SK-N-SH (cell line): Measurements from ENCODE around the gene TNNT2. TPM values are rescaled to one million over a fixed set of nuclear protein-coding genes. Genes with fewer than 3 reads are reported as not detected.

ENCODE experiments used
- CTCF ChIA-PET: fragments of 300-600, 350-600 bp; formaldehyde crosslinking; extraction: SDS; loops from one replicate; lab custom pipeline; 2021; lab: Yijun Ruan, JAX
- POLR2A ChIA-PET: fragments of 350-600 bp; sonication (Branson Sonifier 250); formaldehyde crosslinking; extraction: SDS; loops from one replicate; lab custom pipeline; 2020; ENCODE audit warnings: antibody characterized with exemption, inconsistent platforms; lab: Yijun Ruan, JAX
- DNase-seq: peaks from one replicate; pipeline ENCODE4 v3.0.0; 2012
- H2AFZ ChIP-seq: fragments of 200-600 bp; sonication (generic); 2 replicates; pipeline ENCODE4 v1.8.1; 2016; ENCODE audit warnings: antibody characterized with exemption, mild to moderate bottlenecking, low read depth
- H3F3A ChIP-seq: fragments of 200-600 bp; sonication (generic); replicated peaks from 2 replicates; pipeline ENCODE3; 2016; ENCODE audit warnings: antibody characterized with exemption, mild to moderate bottlenecking; ENCODE audit not compliant: insufficient read depth
- H3K27ac ChIP-seq, 2 experiments: fragments of 200-500 bp in 1 of 2; fragments of 200-600 bp in 1 of 2; sonication (Bioruptor generic) in 1 of 2; sonication (generic), shearing (Covaris generic) in 1 of 2; 2 replicates each; pipeline versions ENCODE4 v1.5.1 to v1.6.1; 2014 to 2016; ENCODE audit warnings: low read depth in 2 of 2, inconsistent platforms in 1 of 2, low read length in 1 of 2, mild to moderate bottlenecking in 1 of 2, mixed read lengths in 1 of 2
- H3K27me3 ChIP-seq: fragments of 200-600 bp; sonication (generic), shearing (Covaris generic); 2 replicates; pipeline ENCODE4 v1.6.1; 2016; ENCODE audit warnings: mixed run types; ENCODE audit not compliant: insufficient read depth
- H3K36me3 ChIP-seq, 2 experiments: fragments of 200-500 bp in 1 of 2; fragments of 200-600 bp in 1 of 2; sonication (Bioruptor generic) in 1 of 2; sonication (generic) in 1 of 2; replicated peaks in 1 of 2; 2 replicates each; pipeline versions ENCODE3 to v1.5.1; 2014 to 2016; ENCODE audit warnings: low read length in 1 of 2, mild to moderate bottlenecking in 1 of 2; ENCODE audit not compliant: insufficient read depth in 2 of 2, control insufficient read depth in 1 of 2
- H3K4me1 ChIP-seq, 2 experiments: fragments of 200-500 bp in 1 of 2; fragments of 200-600 bp in 1 of 2; sonication (Bioruptor generic) in 1 of 2; sonication (generic), shearing (Covaris generic) in 1 of 2; 2 replicates each; pipeline versions ENCODE4 v1.5.1 to v1.6.1; 2014 to 2016; ENCODE audit warnings: low read depth in 1 of 2, low read length in 1 of 2, mixed run types in 1 of 2; ENCODE audit not compliant: insufficient read depth in 2 of 2, control insufficient read depth in 1 of 2
- H3K4me2 ChIP-seq: fragments of 200-600 bp; sonication (generic), shearing (Covaris generic); 2 replicates; pipeline ENCODE4 v1.6.1; 2017; ENCODE audit warnings: mixed run types
- H3K4me3 ChIP-seq, 2 experiments: fragments of 200-500 bp in 1 of 2; fragments of 200-600 bp in 1 of 2; sonication (Bioruptor generic) in 1 of 2; sonication (generic), shearing (Covaris generic) in 1 of 2; 2 replicates each; pipeline versions ENCODE4 v1.5.1 to v1.8.1; 2014 to 2016; ENCODE audit warnings: low read depth in 2 of 2, inconsistent platforms in 1 of 2, low read length in 1 of 2, mild to moderate bottlenecking in 1 of 2, mixed read lengths in 1 of 2, moderate library complexity in 1 of 2
- H3K79me2 ChIP-seq: fragments of 200-600 bp; sonication (generic); 2 replicates; pipeline ENCODE4 v1.8.1; 2017; ENCODE audit warnings: mild to moderate bottlenecking; ENCODE audit not compliant: insufficient read depth
- H3K9ac ChIP-seq: fragments of 200-600 bp; sonication (generic); 2 replicates; pipeline ENCODE4 v1.6.1; 2017; ENCODE audit warnings: mixed run types
- H3K9me2 ChIP-seq: fragments of 200-600 bp; sonication (generic); 2 replicates; pipeline ENCODE4 v1.6.1; 2017; ENCODE audit warnings: mixed run types
- H3K9me3 ChIP-seq: fragments of 200-600 bp; sonication (generic); 2 replicates; pipeline ENCODE4 v1.6.1; 2017; ENCODE audit warnings: mixed run types, mild to moderate bottlenecking, moderate library complexity
- H4K20me1 ChIP-seq: fragments of 200-600 bp; sonication (generic); 2 replicates; pipeline ENCODE4 v1.6.1; 2017; ENCODE audit warnings: mild to moderate bottlenecking, mixed run types; ENCODE audit not compliant: insufficient read depth
- CTCF ChIP-seq: fragments of 200-600 bp; sonication (generic); IDR thresholded peaks from 2 replicates; pipeline ENCODE4 v1.6.1; 2017; ENCODE audit warnings: antibody characterized with exemption, mild to moderate bottlenecking, moderate library complexity
- EZH2phosphoT487 ChIP-seq: fragments of 200-600 bp; sonication (generic); IDR thresholded peaks from 2 replicates; pipeline ENCODE4 v1.6.1; 2017; ENCODE audit warnings: low read depth, mixed run types, mild to moderate bottlenecking, antibody characterized with exemption, moderate library complexity, borderline replicate concordance
- FOXM1 ChIP-seq: IDR thresholded peaks from 2 replicates; pipeline ENCODE4 v1.4.0; 2012; ENCODE audit warnings: low read depth, mild to moderate bottlenecking
- GABPA ChIP-seq: IDR thresholded peaks from 2 replicates; pipeline ENCODE4 v1.4.0; 2012; ENCODE audit warnings: low read depth, mild to moderate bottlenecking
- GATA2 ChIP-seq: sonication (generic); formaldehyde crosslinking; IDR thresholded peaks from 2 replicates; pipeline ENCODE4 v1.5.0; 2020; ENCODE audit warnings: mild to moderate bottlenecking, missing genetic modification reagents
- NRF1 ChIP-seq: IDR thresholded peaks from 2 replicates; pipeline ENCODE4 v1.6.1; 2012; ENCODE audit warnings: low read depth, mild to moderate bottlenecking, low read length
- RAD21 ChIP-seq: IDR thresholded peaks from 2 replicates; pipeline ENCODE4 v1.6.1; 2012; ENCODE audit warnings: mild to moderate bottlenecking, low read length
- REST ChIP-seq: IDR thresholded peaks from 2 replicates; pipeline ENCODE4 v1.6.1; 2012; ENCODE audit warnings: mild to moderate bottlenecking, low read depth, low read length, moderate library complexity
- RXRA ChIP-seq: IDR thresholded peaks from 2 replicates; pipeline ENCODE4 v1.4.0; 2012; ENCODE audit warnings: low read depth, mild to moderate bottlenecking, borderline replicate concordance
- SMC3 ChIP-seq: IDR thresholded peaks from 2 replicates; pipeline ENCODE4 v1.6.1; 2012; ENCODE audit warnings: low read depth, low read length, improper control_type of control experiment
- TCF12 ChIP-seq: IDR thresholded peaks from 2 replicates; pipeline ENCODE4 v1.4.0; 2012
- YY1 ChIP-seq: IDR thresholded peaks from 2 replicates; pipeline ENCODE4 v1.4.0; 2012; ENCODE audit warnings: low read depth, mild to moderate bottlenecking
- WGBS: methylation state at CpG from one replicate; pipeline ENCODE4 v1.1.6; 2017; ENCODE audit warnings: low lambda C conversion rate; 5-methylcytosine and 5-hydroxymethylcytosine counted together
- polyA plus RNA-seq, 3 experiments: library from polyadenylated mRNA; depleted of rRNA; stranded (reverse); fragments of >200 nt; gene quantifications; 2 replicates each; pipeline ENCODE4 v1.2.3, GENCODE V29; 2012
- TF ChIP-seq, protein P1 (sequence below): fragments of 150-350 bp; IDR thresholded peaks from 2 replicates; pipeline ENCODE4 v1.6.1; 2016; ENCODE audit warnings: mild to moderate bottlenecking, low read depth, low read length

The TNNT2 gene
- polyA plus RNA-seq, 1 of the 3 experiments (the other 2 are of a cell fraction) = 0.33 TPM

DNA sequence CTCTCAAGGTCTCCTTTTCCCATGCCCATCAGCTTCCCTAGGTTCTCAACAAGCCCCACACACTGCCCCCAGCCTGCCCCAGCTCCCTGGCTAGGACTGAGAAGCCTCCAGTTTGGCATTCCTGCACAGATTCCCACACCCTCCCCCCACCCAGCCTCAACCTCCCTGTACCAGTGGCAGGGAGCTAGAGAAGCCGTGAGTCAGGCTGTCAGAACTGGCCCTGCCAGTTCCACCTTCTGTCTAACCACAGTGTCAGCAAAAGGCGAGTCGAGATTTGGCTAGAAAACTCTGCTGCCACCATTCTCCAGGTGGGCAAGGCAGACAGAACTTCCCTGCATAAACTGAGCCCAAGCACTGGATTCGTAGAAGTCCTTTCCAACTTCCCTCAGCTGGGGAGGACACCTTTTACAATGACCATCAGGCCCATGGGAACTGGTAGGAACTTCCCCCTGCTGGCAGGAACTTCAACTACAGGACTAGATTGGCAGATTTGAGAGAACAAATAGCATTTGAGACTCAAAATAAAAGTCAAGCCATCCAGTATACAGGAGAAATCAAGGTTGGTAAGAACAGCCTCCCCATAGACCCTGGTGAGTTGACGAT is 31.0 kb downstream of the TNNT2 start:
- peak; percentile 61 for DNase-seq
- H3K27me3 ChIP-seq = no peaks in the 10 kb centered on the region; the same call in 1 of the 2 replicates
- H3K27ac ChIP-seq = no peak overlapping the region
- no peaks in the 10 kb centered on the region for H3F3A ChIP-seq
- no peaks in the 10 kb centered on the region for H3K9me2 ChIP-seq
- H4K20me1 ChIP-seq = no peaks in the 10 kb centered on the region
- H3K4me2 ChIP-seq = no peak overlapping the region
- no peak overlapping the region for H2AFZ ChIP-seq
- no peak overlapping the region for H3K9ac ChIP-seq
- H3K4me1 ChIP-seq = peaks cover 0 to 7% of the 10 kb centered on the region in 2 experiments; a peak in 2 of 4 replicates
- peaks cover 1% of the 10 kb centered on the region; the same call in 1 of the 2 replicates for H3K9me3 ChIP-seq
- ChIA-PET CTCF (interaction anchor here (0.6 to 7.7 kb wide), 40 partner anchors 8 to 171 kb away, joined by 3 to 143 read pairs (median 5); no protein-coding TSS in a partner anchor), POLR2A (no interaction called here)
- no peak overlapping the region for H3K4me3 ChIP-seq
- 14% methylated on average over 2 of the region's 5 CpGs for WGBS
- TF ChIP-seq YY1 (no peak), TCF12 (no peak), SMC3 (peak; percentile 69), CTCF (peak; percentile 79), RXRA (no peak), GABPA (no peak), EZH2phosphoT487 (no peak), FOXM1 (no peak), GATA2 (CRISPR knock-in tag) (no peak), NRF1 (no peak), RAD21 (peak; percentile 64), REST (no peak)
- TF ChIP-seq, protein P1, sequence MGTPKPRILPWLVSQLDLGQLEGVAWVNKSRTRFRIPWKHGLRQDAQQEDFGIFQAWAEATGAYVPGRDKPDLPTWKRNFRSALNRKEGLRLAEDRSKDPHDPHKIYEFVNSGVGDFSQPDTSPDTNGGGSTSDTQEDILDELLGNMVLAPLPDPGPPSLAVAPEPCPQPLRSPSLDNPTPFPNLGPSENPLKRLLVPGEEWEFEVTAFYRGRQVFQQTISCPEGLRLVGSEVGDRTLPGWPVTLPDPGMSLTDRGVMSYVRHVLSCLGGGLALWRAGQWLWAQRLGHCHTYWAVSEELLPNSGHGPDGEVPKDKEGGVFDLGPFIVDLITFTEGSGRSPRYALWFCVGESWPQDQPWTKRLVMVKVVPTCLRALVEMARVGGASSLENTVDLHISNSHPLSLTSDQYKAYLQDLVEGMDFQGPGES = no peak
- H3K79me2 ChIP-seq = no peaks in the 10 kb centered on the region
- H3K36me3 ChIP-seq = no peaks in the 10 kb centered on the region
